Measurements from ENCODE around the gene ELK4.

ELK4 gene, protein sequence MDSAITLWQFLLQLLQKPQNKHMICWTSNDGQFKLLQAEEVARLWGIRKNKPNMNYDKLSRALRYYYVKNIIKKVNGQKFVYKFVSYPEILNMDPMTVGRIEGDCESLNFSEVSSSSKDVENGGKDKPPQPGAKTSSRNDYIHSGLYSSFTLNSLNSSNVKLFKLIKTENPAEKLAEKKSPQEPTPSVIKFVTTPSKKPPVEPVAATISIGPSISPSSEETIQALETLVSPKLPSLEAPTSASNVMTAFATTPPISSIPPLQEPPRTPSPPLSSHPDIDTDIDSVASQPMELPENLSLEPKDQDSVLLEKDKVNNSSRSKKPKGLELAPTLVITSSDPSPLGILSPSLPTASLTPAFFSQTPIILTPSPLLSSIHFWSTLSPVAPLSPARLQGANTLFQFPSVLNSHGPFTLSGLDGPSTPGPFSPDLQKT

DNA sequence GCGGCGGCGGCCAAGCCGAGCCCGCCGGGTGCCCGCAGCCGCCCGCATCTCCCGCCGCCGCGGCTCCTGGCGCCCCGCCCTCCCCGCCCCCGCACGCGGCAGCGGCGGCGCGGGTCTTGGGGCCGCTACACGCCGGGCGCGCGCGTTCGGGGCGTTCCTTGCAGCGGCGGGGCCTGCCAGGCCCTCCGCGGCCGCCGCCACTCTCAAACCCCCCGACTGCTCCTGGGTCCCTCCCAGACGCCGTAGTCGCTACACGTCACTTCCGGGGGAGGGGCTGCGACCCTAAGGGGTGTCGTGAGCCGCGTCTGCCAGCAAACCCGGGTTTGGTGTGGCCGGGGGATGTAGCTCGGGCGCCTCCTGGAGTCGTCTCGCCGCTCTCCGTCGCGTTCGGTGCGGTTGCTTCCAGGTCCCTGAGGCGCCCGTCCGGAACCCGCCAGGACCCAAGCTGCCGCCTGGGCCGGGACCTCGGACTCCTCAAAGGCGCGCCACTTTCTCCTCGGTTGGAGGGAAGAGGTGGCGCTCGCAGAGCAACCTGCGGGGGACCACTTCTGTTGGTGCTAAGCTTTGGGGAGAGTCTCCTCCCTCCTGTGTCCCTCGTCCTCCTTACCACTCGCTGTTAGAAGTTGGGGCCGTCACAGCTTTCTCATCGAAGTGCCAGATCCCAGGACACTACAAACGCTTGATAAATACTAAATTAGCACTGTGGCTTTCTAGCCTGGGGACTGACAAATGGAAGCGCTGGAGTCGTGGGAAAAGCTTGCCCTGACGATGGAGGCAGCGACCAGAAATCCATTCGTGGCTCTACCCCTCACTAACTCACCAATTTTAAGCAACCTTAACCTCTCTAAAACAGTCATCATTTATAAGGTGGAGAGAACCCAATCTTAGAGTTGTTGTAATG is at the start of gene ELK4:
ELK4 (minus strand) TSS at position 244 of the 901 bp plus-strand sequence. CDS start 8,129 bp downstream, outside the sequence.
- peaks cover 15% of the 10 kb centered on the region in 2 donors for H3K4me1 ChIP-seq (ENCODE audit: control insufficient read depth in 1 of 2, insufficient read depth in 2 of 2, low read length in 2 of 2)
- H3K27me3 ChIP-seq (ENCODE audit: control insufficient read depth in 1 of 2, insufficient read depth in 2 of 2, low read length in 2 of 2): no peaks in the 10 kb centered on the region
- no peaks in the 10 kb centered on the region for H3K9me3 ChIP-seq (ENCODE audit: control insufficient read depth in 1 of 2, low read length in 2 of 2)
- no peaks in the 10 kb centered on the region for H3K36me3 ChIP-seq (ENCODE audit: control insufficient read depth in 1 of 2, insufficient read depth in 2 of 2, low read length in 2 of 2)
- H3K9ac ChIP-seq (ENCODE audit: low read depth in 1 of 2, low read length in 2 of 2): peak within 1 kb of the TSS; percentile 74 to 90
- H3K4me3 ChIP-seq (ENCODE audit: low read depth in 1 of 2, low read length in 2 of 2): peak within 1 kb of the TSS; percentile 79 to 87
- peak within 1 kb of the TSS; percentile 98 for H3K27ac ChIP-seq (ENCODE audit: low read depth, low read length)

DNA sequence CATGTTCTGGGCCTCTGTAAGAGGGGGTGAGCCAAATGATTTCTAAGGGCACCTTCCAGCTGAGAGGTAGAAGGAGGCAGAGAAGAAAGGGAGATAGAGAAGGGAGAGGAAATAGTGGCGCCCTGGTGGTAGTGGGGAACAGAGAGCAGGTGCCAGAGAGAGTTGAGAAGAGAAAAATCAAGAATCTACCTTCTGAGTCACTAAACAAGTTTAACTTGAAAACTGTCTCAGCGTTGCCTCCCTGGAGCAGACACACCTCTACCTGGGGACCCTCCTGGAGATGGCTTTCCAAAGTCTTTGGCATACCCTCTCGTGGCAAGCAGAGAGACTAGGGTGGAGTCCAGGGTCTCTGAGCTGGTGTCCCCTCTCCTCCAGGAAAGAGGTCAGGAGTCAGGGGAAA is 49.6 kb upstream of the ELK4 start:
- Histone ChIP-seq H3K36me3 (ENCODE audit: control insufficient read depth in 1 of 2, insufficient read depth in 2 of 2, low read length in 2 of 2) (no peaks in the 10 kb centered on the region), H3K9ac (ENCODE audit: low read depth in 1 of 2, low read length in 2 of 2) (no peak overlapping the region), H3K27ac (ENCODE audit: low read depth, low read length) (no peak overlapping the region), H3K9me3 (ENCODE audit: control insufficient read depth in 1 of 2, low read length in 2 of 2) (no peaks in the 10 kb centered on the region), H3K4me3 (ENCODE audit: low read depth in 1 of 2, low read length in 2 of 2) (no peak overlapping the region), H3K27me3 (ENCODE audit: control insufficient read depth in 1 of 2, insufficient read depth in 2 of 2, low read length in 2 of 2) (no peaks in the 10 kb centered on the region), H3K4me1 (ENCODE audit: control insufficient read depth in 1 of 2, insufficient read depth in 2 of 2, low read length in 2 of 2) (peaks cover 28 to 34% of the 10 kb centered on the region in 2 donors)

DNA sequence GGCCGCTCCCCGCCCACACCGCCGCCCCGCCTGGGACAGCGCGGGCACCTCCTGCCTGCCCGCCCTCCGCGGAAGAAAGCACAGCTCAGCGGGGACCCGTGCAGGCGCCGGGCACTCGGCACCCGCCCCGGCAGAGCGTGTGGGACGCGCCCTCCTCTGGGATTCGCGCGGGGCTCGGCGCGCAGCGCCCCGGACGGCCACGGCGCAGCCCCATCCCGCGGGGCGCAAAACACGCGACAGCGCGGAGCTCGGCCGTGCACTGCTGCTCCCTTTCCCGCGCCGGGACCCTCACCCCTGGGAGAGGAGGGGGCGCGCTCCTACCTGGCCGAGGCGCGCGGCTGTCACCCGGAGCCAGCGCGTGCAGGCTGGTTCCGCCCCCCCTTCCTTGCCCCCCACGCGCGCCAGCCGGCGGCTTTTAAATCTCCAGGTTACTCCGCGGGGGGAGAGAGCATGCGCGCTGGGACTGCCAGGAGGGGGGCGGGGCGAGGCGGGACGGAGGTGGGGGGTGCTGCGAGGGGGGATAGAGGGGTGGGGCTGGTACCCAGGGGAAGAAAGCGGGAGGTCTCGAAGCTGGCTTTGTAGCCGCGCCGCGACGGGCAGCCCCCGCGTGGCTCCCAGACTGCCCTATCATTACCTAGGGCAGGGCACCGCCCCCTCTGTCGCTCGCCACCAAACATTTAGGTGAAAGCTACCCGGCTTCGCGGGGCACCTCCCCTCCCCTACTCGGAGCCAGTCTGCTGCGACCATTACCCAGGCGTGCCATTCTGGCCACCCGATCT is 48.5 kb upstream of the ELK4 start, which contains the start of gene SLC45A3:
SLC45A3 (minus strand) TSS at position 437 of the 779 bp plus-strand sequence. CDS start 15,853 bp downstream, outside the sequence.
- Histone ChIP-seq H3K36me3 (ENCODE audit: control insufficient read depth in 1 of 2, insufficient read depth in 2 of 2, low read length in 2 of 2) (no peaks in the 10 kb centered on the region), H3K9ac (ENCODE audit: low read depth in 1 of 2, low read length in 2 of 2) (peak within 1 kb of the TSS; percentile 49 to 61), H3K27ac (ENCODE audit: low read depth, low read length) (no peak within 1 kb of the TSS), H3K4me1 (ENCODE audit: control insufficient read depth in 1 of 2, insufficient read depth in 2 of 2, low read length in 2 of 2) (peaks cover 39 to 45% of the 10 kb centered on the region in 2 donors), H3K27me3 (ENCODE audit: control insufficient read depth in 1 of 2, insufficient read depth in 2 of 2, low read length in 2 of 2) (no peaks in the 10 kb centered on the region), H3K4me3 (ENCODE audit: low read depth in 1 of 2, low read length in 2 of 2) (peak within 1 kb of the TSS; percentile 67 to 80), H3K9me3 (ENCODE audit: control insufficient read depth in 1 of 2, low read length in 2 of 2) (no peaks in the 10 kb centered on the region)

DNA sequence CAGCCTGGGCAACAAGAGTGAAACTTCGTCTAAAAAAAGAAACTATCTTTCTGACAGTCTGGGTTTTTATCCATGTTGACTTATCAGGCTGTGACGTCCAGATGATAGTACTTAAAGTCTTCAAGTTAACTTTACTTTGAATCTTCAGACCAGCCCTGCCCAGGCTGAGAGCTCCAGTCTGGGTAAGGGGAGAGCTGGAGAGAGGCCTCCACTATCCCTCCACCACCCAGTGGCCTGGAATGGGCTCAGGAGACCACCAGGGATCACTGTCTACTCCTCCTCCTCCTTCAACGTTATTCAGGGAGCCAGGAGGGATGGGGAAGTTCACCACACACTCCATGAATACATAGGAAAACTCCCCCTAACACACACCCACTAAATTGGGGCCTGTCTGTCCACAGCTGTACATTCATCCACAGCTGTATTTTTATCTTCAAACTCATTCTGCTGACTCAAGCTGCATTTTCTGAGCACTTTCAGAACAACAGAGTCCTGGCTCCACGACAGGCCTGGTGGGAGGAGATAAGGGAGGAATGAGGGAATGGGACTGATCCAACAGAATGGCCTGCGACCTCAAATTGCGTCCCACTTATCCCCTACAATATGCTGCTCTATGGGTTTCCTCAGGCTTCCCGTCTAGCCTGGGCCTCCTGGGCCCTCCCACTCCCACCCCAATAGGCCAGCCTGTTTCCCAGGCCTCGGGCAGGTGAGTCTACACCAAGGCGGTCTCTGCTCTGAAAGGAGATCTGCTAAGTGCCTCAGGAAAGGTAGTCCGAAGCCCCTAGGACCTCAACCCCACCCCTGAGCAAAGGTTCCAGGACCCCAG is 46.7 kb upstream of the ELK4 start:
- H3K4me1 ChIP-seq (ENCODE audit: control insufficient read depth in 1 of 2, insufficient read depth in 2 of 2, low read length in 2 of 2): peaks cover 47 to 57% of the 10 kb centered on the region in 2 donors
- H3K9ac ChIP-seq (ENCODE audit: low read depth in 1 of 2, low read length in 2 of 2): peak overlapping the region; percentile 49 to 61
- H3K4me3 ChIP-seq (ENCODE audit: low read depth in 1 of 2, low read length in 2 of 2): peak overlapping the region; percentile 58 to 80
- H3K27me3 ChIP-seq (ENCODE audit: control insufficient read depth in 1 of 2, insufficient read depth in 2 of 2, low read length in 2 of 2): no peaks in the 10 kb centered on the region
- no peaks in the 10 kb centered on the region for H3K36me3 ChIP-seq (ENCODE audit: control insufficient read depth in 1 of 2, insufficient read depth in 2 of 2, low read length in 2 of 2)
- peak overlapping the region; percentile 27 for H3K27ac ChIP-seq (ENCODE audit: low read depth, low read length)
- no peaks in the 10 kb centered on the region for H3K9me3 ChIP-seq (ENCODE audit: control insufficient read depth in 1 of 2, low read length in 2 of 2)

DNA sequence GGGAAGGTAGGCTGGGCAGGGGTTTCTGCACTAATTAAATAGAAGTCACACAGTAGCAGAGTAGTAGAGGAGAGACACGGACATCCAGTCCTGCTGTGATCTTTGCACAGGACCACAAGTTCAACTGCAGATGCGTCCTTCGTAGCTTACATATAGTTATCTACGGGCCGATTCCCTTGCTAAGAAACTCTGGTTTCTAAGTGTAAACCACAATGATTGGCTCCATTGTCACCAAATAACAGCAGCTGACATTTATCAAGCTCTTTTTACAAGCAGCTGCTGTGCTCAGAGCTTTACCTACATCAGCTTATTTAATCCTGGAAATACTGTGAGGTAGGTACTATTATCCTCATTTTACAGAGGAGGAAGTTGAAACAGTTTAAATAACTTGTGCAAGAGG is 45.4 kb upstream of the ELK4 start:
- H3K9me3 ChIP-seq (ENCODE audit: control insufficient read depth in 1 of 2, low read length in 2 of 2): no peaks in the 10 kb centered on the region
- H3K36me3 ChIP-seq (ENCODE audit: control insufficient read depth in 1 of 2, insufficient read depth in 2 of 2, low read length in 2 of 2): no peaks in the 10 kb centered on the region
- H3K9ac ChIP-seq (ENCODE audit: low read depth in 1 of 2, low read length in 2 of 2): peak overlapping the region in 1 of 2 donors; percentile 50
- peak overlapping the region in 1 of 2 donors; percentile 36 for H3K4me3 ChIP-seq (ENCODE audit: low read depth in 1 of 2, low read length in 2 of 2)
- peaks cover 61 to 68% of the 10 kb centered on the region in 2 donors for H3K4me1 ChIP-seq (ENCODE audit: control insufficient read depth in 1 of 2, insufficient read depth in 2 of 2, low read length in 2 of 2)
- no peaks in the 10 kb centered on the region for H3K27me3 ChIP-seq (ENCODE audit: control insufficient read depth in 1 of 2, insufficient read depth in 2 of 2, low read length in 2 of 2)
- H3K27ac ChIP-seq (ENCODE audit: low read depth, low read length): no peak overlapping the region

DNA sequence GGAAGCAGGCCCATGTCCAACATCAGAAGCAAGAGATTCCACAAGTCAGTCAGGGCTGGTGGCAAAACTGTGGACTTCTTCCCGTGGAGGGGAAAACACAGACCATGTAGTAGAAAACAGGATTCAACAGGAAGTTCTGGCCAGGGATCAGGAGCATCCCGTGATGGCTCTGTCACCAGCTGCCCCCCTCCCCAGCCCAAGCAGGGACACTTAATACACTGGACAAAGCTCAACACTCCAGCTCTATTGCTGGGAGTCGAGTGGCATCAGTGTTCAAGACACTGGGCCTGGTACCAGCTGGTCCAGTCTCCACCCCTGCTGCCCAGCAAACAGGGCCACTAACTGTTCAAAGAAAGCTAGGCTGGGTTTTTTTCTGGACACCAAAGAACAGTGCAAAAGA is 44.8 kb upstream of the ELK4 start:
- H3K4me1 ChIP-seq (ENCODE audit: control insufficient read depth in 1 of 2, insufficient read depth in 2 of 2, low read length in 2 of 2): peaks cover 64 to 73% of the 10 kb centered on the region in 2 donors
- no peak overlapping the region for H3K4me3 ChIP-seq (ENCODE audit: low read depth in 1 of 2, low read length in 2 of 2)
- no peaks in the 10 kb centered on the region for H3K27me3 ChIP-seq (ENCODE audit: control insufficient read depth in 1 of 2, insufficient read depth in 2 of 2, low read length in 2 of 2)
- peak overlapping the region in 1 of 2 donors; percentile 50 for H3K9ac ChIP-seq (ENCODE audit: low read depth in 1 of 2, low read length in 2 of 2)
- peak overlapping the region; percentile 33 for H3K27ac ChIP-seq (ENCODE audit: low read depth, low read length)
- no peaks in the 10 kb centered on the region for H3K9me3 ChIP-seq (ENCODE audit: control insufficient read depth in 1 of 2, low read length in 2 of 2)
- H3K36me3 ChIP-seq (ENCODE audit: control insufficient read depth in 1 of 2, insufficient read depth in 2 of 2, low read length in 2 of 2): no peaks in the 10 kb centered on the region

DNA sequence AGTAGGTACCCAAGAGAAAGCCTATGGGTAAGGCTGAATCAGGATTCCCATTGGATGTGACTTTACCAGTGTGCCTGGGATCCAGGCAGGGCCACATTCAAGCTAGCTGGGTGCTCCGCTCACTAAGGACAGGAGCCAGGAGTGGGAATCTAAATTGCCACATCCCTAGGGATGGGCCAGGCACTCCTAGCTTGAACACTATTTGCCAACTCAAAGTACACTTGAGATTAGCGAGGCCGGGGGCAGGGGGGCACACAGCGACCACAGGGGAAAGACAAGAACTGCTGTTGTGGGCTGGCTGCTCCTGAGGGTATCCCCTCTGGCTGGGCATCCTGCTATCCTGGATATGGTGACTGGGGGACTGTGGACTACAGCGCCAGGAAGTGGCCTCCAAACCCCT is 44.2 kb upstream of the ELK4 start:
- Histone ChIP-seq H3K9ac (ENCODE audit: low read depth in 1 of 2, low read length in 2 of 2) (peak overlapping the region; percentile 50 to 51), H3K4me3 (ENCODE audit: low read depth in 1 of 2, low read length in 2 of 2) (peak overlapping the region; percentile 1 to 32), H3K27ac (ENCODE audit: low read depth, low read length) (peak overlapping the region; percentile 53), H3K36me3 (ENCODE audit: control insufficient read depth in 1 of 2, insufficient read depth in 2 of 2, low read length in 2 of 2) (no peaks in the 10 kb centered on the region), H3K27me3 (ENCODE audit: control insufficient read depth in 1 of 2, insufficient read depth in 2 of 2, low read length in 2 of 2) (no peaks in the 10 kb centered on the region), H3K9me3 (ENCODE audit: control insufficient read depth in 1 of 2, low read length in 2 of 2) (no peaks in the 10 kb centered on the region), H3K4me1 (ENCODE audit: control insufficient read depth in 1 of 2, insufficient read depth in 2 of 2, low read length in 2 of 2) (peaks cover 64 to 76% of the 10 kb centered on the region in 2 donors)

DNA sequence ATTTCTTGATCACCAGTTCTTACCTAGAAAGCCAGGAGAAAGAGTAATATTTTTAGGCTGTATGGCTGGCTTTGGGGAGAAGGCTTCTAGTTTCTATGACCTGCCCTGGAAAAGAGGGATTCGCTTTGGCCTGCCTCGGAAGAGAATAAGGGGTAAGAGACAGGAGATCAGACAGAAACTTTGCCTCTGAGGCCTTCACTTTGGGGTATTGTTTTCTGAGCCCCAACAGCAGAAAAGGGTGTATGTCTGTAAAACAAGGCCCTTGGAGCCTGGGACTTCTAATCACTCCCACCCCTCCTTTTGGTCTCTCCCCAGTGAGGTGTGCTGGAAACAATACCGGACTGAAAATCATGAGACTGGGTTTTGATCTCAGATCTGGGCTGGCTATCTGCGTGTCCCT is 43.4 kb upstream of the ELK4 start:
- peak overlapping the region; percentile 1 to 32 for H3K4me3 ChIP-seq (ENCODE audit: low read depth in 1 of 2, low read length in 2 of 2)
- H3K27ac ChIP-seq (ENCODE audit: low read depth, low read length): no peak overlapping the region
- no peaks in the 10 kb centered on the region for H3K36me3 ChIP-seq (ENCODE audit: control insufficient read depth in 1 of 2, insufficient read depth in 2 of 2, low read length in 2 of 2)
- H3K27me3 ChIP-seq (ENCODE audit: control insufficient read depth in 1 of 2, insufficient read depth in 2 of 2, low read length in 2 of 2): no peaks in the 10 kb centered on the region
- H3K4me1 ChIP-seq (ENCODE audit: control insufficient read depth in 1 of 2, insufficient read depth in 2 of 2, low read length in 2 of 2): peaks cover 64 to 78% of the 10 kb centered on the region in 2 donors
- H3K9me3 ChIP-seq (ENCODE audit: control insufficient read depth in 1 of 2, low read length in 2 of 2): no peaks in the 10 kb centered on the region
- H3K9ac ChIP-seq (ENCODE audit: low read depth in 1 of 2, low read length in 2 of 2): peak overlapping the region; percentile 13 to 51

DNA sequence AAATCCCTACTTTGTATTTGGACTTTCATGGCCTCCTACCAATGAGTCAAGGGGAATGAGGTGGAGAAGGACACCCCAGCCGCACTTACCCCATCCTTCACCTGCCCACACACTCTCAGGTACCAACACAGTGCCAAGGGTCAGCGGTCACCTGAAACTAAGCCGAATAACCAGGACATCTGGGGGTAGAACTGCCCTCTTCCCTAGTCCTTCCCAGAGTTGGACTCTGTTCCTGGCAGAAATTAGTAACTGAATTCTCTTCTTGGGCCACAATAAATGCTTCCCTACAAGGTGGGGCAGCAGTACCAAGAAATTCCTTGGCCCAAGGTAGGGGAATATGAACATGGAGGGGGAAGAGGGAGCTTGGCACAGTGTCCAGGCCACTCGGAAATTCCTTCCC is 41.2 kb upstream of the ELK4 start:
- Histone ChIP-seq H3K9ac (ENCODE audit: low read depth in 1 of 2, low read length in 2 of 2) (no peak overlapping the region), H3K4me1 (ENCODE audit: control insufficient read depth in 1 of 2, insufficient read depth in 2 of 2, low read length in 2 of 2) (peaks cover 69 to 85% of the 10 kb centered on the region in 2 donors), H3K27ac (ENCODE audit: low read depth, low read length) (no peak overlapping the region), H3K4me3 (ENCODE audit: low read depth in 1 of 2, low read length in 2 of 2) (no peak overlapping the region), H3K27me3 (ENCODE audit: control insufficient read depth in 1 of 2, insufficient read depth in 2 of 2, low read length in 2 of 2) (no peaks in the 10 kb centered on the region), H3K36me3 (ENCODE audit: control insufficient read depth in 1 of 2, insufficient read depth in 2 of 2, low read length in 2 of 2) (no peaks in the 10 kb centered on the region), H3K9me3 (ENCODE audit: control insufficient read depth in 1 of 2, low read length in 2 of 2) (no peaks in the 10 kb centered on the region)
